Astrocyte of the cerebellum (primary cell): ENCODE results near the gene ESRP2.

Source experiments
- DNase-seq: peaks from one replicate; pipeline ENCODE4 v3.0.0-alpha.2; 2011; ENCODE audit warnings: low read depth
- H3K4me3 ChIP-seq: 2 replicates; pipeline ENCODE4 v1.5.1; 2011; ENCODE audit warnings: mild to moderate bottlenecking, low read depth, low read length, moderate library complexity
- in situ Hi-C: cut with HindIII; loops from 2 replicates; pipeline ENCODE4 v1.10.0; 2017; ENCODE audit warnings: low sequenced_read_pairs
- TF ChIP-seq, protein P1 (sequence below): IDR thresholded peaks from 2 replicates; pipeline ENCODE4 v1.5.1; 2012; ENCODE audit warnings: low read length, low read depth, moderate library complexity, mild to moderate bottlenecking; ENCODE audit errors: missing control alignments

ESRP2 gene

DNA sequence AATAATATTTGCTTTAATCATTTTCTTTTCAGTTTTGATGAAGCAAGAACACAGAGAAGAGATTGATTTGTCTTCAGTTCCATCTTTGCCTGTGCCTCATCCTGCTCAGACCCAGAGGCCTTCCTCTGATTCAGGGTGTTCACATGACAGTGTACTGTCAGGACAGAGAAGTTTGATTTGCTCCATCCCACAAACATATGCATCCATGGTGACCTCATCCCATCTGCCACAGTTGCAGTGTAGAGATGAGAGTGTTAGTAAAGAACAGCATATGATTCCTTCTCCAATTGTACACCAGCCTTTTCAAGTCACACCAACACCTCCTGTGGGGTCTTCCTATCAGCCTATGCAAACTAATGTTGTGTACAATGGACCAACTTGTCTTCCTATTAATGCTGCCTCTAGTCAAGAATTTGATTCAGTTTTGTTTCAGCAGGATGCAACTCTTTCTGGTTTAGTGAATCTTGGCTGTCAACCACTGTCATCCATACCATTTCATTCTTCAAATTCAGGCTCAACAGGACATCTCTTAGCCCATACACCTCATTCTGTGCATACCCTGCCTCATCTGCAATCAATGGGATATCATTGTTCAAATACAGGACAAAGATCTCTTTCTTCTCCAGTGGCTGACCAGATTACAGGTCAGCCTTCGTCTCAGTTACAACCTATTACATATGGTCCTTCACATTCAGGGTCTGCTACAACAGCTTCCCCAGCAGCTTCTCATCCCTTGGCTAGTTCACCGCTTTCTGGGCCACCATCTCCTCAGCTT is 45.0 kb downstream of the ESRP2 start:
- DNase-seq, result no peak
- TF ChIP-seq, protein P1, sequence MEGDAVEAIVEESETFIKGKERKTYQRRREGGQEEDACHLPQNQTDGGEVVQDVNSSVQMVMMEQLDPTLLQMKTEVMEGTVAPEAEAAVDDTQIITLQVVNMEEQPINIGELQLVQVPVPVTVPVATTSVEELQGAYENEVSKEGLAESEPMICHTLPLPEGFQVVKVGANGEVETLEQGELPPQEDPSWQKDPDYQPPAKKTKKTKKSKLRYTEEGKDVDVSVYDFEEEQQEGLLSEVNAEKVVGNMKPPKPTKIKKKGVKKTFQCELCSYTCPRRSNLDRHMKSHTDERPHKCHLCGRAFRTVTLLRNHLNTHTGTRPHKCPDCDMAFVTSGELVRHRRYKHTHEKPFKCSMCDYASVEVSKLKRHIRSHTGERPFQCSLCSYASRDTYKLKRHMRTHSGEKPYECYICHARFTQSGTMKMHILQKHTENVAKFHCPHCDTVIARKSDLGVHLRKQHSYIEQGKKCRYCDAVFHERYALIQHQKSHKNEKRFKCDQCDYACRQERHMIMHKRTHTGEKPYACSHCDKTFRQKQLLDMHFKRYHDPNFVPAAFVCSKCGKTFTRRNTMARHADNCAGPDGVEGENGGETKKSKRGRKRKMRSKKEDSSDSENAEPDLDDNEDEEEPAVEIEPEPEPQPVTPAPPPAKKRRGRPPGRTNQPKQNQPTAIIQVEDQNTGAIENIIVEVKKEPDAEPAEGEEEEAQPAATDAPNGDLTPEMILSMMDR, result no peak
- no peak overlapping the region for H3K4me3 ChIP-seq
- in situ Hi-C loops, result no loop called here

DNA sequence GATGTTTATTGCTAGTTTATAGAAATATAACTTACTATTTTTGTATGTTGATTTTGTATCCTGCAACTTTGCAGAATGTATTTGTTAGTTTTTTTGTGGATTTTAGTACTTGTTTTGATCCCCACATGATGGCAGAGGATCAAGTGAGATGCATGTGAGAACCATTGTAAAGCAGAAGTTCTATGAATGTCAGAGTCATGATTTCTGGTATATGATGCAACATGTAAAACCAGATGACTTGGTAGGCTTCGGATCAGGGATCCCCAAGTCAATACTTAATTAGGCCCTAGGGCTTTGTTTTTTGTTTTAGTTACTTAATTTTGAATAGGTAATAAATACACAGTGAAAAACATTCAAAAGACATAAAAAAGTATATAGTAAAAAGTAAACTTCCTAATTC is 45.8 kb downstream of the ESRP2 start:
- TF ChIP-seq, protein P1, result no peak
- no peak for DNase-seq
- in situ Hi-C loops, result no loop called here
- no peak overlapping the region for H3K4me3 ChIP-seq

DNA sequence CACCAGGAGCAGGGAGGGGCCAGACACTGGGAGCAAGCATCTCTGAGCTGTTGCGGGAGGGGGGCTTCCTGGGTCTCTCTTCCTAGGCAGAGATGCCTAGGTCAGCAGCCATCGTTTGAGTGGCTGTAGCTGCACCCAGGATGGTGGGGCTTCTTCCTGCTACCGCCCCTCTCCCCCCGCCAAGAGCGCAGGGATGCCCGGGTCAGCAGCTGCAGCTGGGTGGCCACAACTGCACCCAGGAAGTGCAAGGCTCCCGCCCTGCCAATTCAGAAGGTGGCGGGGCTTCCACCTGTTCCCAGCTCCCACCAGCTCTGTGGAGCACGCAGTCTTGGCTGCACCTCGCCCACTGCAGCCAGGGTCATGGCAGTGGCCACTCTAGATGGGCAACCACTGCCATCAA is 47.8 kb downstream of the ESRP2 start:
- TF ChIP-seq, protein P1, result no peak
- no peak overlapping the region for H3K4me3 ChIP-seq
- no peak for DNase-seq
- in situ Hi-C loops, result no loop called here

DNA sequence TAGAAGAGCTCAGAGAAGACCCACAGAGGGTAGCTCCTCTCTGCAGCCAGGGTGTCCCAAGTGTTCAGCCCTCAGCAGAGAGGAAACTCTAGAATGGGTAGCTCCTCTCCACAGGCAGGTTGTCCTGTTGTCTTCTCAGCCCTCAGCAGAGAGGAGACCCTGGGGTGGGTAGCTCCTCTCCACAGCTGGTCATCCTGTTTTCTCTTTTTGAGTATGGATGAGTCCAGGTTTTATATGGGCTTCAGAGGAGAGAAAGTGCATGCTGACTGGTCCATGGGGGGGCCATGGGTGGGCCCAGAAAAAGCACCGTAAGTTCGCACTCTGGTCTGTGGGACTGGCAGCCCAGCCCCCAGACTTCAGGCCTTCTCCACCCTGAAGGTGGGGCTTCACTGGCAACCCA is 48.4 kb downstream of the ESRP2 start:
- no peak overlapping the region for H3K4me3 ChIP-seq
- TF ChIP-seq, protein P1, result no peak
- in situ Hi-C loops, result no loop called here
- no peak for DNase-seq

- DNase-seq, result no peak
- in situ Hi-C loops, result no loop called here
- H3K4me3 ChIP-seq, result no peak overlapping the region
- TF ChIP-seq, protein P1, result no peak
Measured at GRCh38 chr16:68186877-68187276, 49.0 kb downstream of the ESRP2 start.

DNA sequence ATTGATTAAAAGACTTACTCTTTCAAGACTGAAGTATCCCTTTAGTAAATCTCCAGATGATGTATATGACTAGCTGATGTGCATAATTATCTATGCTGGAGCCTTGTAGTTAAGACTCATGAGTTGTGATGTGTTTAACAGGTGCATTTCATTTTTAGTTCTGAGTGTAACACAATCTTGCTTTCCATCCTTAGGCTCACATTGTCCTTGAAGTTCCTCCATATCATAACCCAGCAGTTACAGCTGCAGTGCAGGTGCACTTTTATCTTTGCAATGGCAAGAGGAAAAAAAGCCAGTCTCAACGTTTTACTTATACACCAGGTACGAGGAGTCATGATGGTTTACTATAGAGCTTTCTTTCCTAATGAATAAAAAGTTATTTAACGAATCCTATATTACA is 52.9 kb downstream of the ESRP2 start:
- TF ChIP-seq, protein P1, result no peak
- in situ Hi-C loops, result no loop called here
- no peak for DNase-seq
- no peak overlapping the region for H3K4me3 ChIP-seq

- H3K4me3 ChIP-seq, result no peak overlapping the region
- TF ChIP-seq, protein P1, result no peak
- no peak for DNase-seq
- in situ Hi-C loops, result no loop called here
Measured at GRCh38 chr16:68179855-68180254, 56.1 kb downstream of the ESRP2 start.
